CD4-positive, alpha-beta T cell treated with Interleukin-21 for 1 hour (primary cell): ENCODE data around the gene AGER.

Experiments
- DNase-seq: peaks from one replicate; pipeline ENCODE4 v3.0.0-alpha.2; 2020

Gene AGER

DNA sequence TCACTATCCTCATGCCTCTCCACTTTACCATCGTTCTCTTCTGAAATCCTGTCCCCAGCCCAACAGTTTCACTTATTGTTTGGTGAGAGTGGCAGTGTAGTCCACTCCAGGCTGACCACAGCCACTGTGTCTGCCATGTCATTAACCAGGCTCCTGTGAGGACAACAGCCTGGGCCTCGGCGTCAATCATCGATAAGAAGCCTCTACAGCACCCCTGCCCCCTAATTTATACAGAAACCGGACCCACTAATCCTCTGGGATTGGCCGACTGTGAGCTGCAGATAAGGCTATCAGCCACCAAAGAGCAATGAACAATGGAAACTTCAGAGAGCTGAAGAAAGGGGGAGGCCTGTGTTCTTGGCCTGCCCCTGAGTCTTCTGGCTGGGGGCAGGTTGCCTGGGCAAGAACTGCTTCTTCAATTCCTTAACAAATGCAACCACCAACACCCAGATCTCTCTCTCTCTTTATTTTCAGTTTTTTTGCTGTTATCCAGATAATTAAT lies 16.2 kb downstream of the AGER start:
- DNase-seq, result no peak

DNA sequence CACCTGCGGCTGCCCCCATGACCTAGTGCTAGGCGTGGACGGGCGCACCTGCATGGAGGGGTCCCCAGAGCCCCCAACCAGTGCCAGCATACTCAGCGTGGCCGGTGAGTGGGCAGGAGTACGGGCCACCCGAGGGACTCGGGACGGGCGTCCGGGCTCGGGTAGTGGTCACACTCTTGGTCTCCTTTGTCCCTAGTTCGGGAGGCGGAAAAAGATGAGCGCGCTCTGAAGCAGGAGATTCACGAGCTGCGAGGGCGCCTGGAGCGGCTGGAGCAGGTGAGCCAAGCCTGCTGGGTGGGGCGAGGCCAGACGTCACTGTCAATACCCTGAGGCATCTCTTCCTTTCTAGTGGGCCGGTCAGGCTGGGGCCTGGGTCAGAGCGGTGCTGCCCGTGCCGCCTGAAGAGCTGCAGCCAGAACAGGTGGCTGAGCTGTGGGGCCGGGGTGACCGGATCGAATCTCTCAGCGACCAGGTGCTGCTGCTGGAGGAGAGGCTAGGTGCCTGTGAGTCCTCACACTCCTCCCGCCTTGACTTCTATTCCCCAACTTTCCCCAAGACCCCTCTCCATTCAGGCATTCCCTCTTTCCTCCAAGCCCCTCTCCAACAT lies 16.8 kb downstream of the AGER start:
- DNase-seq, result no peak

DNA sequence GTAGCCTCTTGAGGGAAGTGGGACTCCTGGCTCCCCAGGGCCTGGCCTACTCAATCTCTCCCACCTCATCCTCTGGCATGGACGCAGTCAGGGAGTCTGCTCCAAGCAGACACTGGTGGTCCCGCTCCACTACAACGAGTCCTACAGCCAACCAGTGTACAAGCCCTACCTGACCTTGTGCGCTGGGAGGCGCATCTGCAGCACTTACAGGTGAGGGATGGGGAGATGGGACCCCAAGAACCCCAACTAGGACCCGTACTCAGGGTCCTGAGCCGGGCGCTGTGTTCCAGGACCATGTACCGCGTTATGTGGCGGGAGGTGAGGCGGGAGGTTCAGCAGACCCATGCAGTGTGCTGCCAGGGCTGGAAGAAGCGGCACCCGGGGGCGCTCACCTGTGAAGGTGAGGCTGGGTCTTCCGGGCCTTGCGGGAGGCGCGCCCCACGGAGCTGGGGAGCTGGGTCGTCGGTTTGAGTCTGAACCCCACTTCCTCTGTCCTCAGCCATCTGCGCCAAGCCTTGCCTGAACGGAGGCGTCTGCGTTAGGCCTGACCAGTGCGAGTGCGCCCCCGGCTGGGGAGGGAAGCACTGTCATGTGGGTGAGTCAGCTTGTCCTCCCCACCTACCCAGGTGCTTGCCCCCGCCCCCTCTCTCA lies 17.5 kb downstream of the AGER start:
- no peak for DNase-seq

DNA sequence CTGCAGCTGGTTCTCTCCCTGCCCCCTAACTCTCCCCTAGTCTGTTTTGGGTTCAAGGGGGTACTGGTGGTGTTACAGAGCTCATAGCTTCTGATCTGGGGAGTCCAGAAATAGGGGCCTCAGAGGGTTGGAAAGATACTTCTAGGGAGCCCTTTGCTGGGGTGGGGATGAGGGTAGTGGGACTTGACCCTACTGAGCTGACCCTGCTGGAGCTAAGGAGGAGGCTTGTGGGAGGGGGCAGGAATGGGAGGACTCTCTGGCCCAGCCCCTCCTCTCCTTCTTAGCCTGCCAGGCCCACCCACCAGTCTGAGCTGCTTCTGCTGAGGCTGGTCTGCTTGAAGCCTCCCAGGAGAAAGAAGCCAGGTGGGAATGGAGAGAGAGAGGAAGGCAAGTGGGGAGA lies 19.8 kb downstream of the AGER start, which contains the start of gene EGFL8:
Gene EGFL8 (plus strand): TSS at position 301 of the 400 bp plus-strand sequence. CDS start 1,571 bp downstream, outside the sequence.
- no peak for DNase-seq

DNA sequence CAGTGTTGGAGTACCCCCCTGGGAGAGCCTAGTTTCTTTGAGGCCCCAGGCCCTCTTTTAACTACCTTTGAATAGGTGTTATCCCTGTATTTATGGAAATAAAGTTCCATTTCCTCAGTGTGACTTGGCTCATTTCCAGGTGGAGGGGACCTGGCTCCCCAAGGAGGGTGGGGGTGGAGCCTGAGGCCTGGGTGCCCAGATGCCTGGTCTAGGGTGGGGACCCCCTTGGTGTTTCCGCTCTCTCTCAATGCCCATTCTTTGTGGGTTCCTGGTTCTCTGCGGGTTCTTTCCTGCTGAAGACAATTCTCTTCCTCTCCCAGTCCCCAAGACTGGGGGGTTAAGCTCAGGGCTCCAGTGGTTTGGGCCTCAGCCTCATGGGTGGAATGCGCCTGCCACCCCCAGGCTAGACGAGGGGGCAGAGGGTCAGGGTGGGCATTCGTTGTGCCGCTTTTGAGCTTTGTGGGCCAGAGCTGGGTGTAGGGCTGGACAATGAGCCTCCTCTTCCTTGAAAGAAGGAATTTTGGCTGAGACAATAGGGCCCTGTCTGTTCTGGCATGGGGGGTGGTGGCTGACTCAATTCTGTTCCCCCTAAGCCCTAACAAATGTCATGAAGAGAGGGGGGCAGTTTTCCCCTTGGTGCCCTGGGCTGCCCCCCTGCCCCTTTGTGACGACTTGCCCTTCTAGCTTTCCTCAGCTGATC lies 20.3 kb downstream of the AGER start:
- DNase-seq, result no peak

DNA sequence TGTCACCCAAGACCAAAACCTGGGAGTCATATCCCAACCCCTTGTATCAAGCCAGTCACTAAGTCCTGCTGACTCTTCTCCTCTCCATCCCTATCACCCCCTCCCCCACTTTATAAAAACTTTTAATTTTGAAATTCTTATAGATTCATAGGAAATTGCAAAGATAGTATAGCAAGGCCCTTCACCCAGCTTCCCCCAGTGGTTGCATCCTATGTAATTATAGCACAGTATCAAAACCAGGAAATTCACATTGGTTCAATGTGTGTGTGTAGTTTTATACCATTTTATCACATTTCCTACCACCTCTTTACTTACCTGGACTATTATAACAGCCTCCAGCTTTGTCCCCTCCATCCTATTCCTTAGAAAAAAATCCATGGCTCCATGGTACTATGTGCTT lies 26.0 kb downstream of the AGER start:
- no peak for DNase-seq

DNA sequence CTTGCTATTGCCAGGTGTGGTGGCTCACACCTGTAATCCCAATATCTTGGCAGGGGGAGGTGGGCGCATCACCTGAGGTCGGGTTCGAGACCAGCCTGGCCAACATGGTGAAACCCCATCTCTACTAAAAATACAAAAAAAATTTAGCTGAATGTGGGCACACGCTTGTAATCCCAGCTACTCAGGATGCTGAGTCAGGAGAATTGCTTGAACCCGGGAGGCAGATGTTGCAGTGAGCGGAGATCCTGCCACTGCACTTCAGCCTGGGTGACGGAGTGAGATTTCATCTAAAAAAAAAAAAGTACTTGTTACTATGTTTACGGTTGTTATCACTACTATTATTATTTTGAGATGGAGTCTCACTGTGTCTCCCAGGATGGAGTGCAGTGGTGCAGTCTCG lies 27.2 kb downstream of the AGER start:
- DNase-seq, result no peak

DNA sequence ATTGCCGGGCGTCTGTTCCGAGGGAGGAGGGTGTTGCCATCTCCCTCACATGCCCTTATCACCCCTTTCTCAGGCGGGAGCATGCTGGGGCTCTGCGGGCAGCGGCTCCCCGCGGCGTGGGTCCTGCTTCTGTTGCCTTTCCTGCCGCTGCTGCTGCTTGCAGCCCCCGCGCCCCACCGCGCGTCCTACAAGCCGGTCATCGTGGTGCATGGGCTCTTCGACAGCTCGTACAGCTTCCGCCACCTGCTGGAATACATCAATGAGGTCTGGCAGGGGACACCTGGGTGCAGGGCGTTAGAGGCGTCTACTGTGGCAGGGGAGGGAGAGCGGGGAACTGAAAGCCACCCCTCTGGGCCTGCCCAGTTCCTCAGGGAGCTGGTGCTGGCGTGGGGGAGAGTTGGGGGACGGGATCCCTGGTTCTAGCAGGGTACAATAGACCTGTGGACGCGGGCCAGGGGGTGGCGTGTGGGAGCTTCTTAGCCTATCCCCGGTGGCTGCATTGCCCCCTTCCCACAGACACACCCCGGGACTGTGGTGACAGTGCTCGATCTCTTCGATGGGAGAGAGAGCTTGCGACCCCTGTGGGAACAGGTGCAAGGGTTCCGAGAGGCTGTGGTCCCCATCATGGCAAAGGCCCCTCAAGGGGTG lies 29.4 kb downstream of the AGER start:
- peak; percentile 79 for DNase-seq

DNA sequence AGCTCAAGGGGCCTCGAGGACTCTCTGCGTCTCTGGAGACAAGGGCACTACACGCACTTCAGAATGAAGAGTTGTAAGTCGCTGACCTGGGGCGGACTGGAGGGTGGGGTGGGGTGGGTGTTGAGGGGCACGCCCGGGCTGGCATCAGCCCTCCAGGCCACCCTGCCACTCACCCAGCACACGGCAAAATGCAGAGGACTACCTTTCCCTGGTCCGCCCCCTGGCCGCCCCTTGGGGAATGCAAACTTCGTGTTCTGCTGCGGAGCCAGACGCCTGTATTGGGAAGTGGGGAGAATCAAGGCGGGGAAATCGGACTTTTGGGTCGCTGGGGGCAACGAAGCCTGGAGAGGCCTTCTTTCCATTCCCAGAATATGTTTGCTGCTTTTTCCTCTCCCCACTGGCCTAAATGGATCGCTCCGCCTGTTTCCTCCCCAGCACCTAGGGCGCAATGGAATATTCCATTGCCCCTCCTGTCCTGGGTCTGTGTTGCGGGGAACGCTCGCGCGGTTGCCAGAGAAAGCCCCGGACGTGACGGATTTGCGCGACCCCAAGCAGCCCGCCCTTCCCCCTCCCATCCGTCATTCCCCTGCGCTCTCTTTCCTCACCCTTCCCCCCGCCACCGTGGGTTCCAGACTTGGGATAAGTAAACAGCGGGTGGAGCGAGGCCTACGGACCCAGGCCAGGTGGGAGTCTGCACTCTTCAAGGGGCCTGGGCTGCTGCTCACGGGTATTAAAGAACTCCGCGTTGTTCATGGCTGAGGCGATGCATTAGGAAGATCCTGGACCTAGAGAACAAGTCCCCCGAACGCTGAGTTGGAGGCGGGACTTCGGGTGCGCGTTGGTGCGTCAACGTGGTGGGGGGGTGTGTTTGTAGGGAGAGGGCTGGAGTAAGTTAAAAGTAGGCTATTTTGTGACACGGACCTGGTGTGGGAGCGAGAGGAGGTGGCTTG lies 30.2 kb downstream of the AGER start, which contains the start of gene PPT2:
Gene PPT2 (plus strand): TSS at position 578 of the 950 bp plus-strand sequence. CDS start 454 bp downstream, outside the sequence.
- peak; percentile 84 for DNase-seq

DNA sequence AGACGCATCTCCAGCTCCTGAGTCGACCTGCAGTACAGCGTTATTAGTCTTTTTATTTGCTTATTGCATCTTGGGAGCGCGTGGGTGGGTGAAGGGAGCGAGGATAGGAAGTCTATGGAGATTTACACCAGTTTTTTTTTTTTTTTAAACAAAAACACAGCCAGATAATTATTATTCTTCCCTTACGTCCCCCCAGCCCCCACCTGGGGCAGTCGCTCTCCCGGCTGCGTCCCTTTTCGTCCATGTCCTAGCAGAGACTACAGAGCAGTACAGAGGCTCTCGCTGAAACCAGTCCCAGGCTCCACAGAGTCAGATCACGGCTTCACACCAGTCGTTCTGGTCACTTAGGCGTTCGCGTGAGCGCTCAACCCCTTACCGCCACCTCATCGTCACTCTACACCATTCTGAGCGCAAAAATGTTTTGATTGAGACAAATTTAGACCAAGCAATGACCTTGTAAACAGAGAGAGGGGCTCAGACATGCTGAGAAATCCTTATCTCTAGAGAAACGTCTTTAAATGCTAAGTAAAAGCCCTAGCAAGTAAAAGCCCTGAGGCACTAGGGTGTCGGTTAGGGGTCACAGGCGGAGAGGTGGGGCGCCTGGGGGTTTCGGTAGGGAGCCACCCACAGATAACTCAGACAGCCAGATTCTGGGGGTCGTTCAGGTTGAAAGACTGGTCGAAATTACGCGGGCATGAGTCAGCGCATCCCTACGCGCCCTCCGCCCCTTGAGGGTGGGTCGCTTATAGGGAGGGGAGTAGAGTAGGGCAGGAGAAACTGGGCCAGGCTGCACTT lies 31.1 kb downstream of the AGER start:
- no peak for DNase-seq

DNA sequence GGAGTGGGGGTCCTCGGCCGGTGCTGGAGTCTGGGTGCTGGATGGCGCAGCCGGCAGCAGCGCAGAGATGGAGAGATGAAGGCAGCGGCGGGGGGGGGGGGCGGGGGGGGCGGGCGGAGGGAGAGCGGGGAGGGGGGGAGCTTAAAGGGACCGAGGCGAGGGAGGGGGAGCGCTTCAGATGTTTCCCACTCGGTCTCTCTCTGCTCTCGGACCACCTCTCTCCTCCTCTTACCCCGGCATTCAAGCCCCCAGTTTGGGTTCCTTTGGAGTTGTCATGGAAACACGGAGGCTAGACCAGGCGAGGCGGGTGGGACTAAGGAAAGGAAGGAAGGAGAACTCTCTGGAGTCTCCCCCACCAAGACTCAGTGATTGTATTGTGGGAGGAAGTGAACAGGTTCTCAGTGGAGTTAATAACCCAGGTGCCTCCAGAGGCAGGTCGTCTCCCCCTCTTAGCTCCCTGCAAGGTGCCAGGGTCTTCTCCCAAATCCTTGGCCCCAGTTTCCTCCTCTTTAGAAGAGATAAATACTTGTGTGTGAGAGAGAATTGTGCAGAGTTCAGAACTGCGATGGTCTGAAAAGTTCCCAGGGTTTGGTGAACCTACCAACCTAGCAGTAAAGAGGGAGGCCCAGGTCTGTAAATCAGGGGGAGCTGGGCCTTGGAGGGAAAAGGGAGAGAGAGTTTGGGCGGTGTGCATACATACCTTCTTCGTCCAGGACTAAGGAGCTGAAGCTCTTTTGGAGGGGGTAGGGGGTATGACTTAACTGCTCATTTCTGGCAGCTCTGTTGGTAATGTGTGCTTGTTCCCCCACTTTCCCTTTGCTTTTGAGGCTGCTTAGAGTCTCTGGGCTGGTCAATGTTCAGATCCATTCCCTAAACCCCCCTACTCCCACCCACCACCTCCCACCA lies 31.9 kb downstream of the AGER start, which contains the start of gene PRRT1:
Gene PRRT1 (minus strand): TSS at position 77 of the 906 bp plus-strand sequence. CDS start 112 bp downstream, outside the sequence.
- DNase-seq, result no peak

DNA sequence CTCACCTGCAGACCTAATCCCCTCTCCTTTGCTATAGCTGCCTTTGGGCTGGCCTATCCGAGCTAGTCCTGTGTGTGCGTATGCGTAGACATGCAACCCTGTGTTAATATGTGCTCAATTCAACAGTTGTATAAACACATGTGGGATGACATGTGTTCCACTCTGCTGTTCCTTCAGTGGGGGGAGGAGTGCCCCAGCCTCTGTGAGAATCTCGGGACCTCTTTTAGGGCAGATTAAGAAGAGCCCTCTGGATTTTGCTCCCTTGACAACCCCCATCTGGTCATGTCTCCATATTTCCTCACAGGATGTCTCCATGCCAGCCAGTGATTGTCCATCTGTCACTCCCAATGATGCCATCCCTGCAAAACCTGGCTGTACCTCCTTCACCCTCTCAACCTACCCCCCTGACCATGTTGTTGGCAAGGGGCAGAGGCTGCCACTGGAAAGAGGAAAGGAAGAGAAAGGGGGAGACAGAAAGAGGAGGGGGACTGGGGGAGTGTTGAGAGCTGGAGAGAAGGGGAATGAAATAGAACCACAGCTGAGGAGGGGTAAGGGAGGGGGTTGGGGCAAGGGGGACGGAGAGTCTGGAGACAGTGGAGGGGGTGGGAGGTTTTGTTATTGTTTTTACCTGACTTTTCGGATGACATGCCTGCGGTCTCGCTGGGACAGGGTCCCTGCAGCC lies 32.7 kb downstream of the AGER start:
- DNase-seq, result no peak

DNA sequence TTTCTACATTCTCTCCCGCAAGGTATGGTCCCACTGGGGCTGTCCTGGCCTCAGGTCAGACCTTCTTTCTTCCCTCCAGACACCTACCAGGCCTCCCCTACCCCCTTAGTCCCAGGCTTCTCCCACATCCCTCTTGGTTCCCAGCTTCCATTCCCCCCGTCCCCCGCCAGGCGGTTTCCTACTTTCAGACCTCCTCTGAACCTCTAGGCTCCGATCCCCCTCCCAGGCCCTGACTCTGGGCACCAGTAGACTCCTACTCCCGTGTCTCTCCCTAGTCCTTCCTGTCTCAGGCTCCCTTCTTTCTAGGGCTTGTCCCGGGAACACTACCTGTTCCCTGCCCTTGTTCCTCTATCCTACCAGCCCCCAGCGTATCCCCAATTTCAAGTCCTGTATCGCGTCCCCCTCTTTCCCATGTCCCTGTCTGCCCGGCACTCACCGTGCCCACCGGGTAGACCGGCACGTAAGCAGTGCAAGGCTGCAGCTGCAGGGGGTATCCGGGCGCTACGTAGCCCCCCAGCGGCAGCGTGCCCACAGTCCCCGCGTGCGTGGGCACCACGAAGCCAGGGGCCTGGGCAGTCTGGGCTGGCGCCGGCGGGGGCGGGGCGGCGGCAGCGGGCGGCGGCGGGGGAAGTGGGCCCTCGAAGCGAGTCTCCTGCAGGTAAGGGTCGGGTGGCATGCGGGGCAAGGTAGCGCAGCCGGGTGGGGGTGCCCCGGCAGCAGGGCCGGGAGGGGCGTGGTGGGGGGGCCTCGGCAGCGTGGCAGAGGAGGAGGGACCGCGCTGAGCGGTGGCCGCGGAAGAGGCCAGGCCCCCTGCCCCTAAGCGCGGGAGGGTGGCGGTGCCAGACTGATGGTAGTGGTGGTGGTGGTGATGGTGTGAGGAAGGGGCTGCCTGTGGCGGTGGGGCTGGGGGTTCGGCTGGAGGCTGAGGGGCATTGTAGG lies 33.9 kb downstream of the AGER start:
- no peak for DNase-seq

DNA sequence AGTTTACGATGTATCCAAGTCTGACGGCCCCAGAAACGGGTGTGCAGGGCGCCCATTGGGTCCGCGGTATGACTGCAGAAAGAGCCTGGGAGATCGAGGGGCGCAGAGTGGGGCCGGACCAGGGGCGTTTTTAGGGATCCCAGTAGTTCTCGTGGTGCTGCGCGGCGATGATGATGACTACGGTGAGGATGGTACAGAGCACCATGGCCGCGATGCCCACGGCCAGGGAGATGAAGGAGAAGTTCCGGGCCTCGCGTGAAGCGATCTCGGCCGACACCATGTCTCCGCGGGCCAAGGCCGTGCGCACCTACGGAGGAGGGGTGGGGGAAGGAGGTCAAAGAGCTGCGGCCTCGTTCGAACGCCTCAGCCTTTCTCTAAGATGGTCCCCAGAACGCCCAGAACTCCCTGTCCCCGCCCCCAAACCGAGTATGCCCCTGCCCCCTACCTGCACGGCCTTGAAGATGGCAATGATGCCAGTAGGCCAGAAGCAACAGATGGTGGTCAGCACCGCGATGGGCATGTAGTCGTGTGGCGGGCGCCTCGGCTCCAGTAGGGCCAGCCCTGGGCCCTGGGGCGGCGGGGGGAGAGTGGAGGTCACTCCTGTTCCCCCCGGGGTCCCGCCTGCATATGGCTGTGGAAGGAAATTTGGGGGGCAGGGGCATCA lies 34.8 kb downstream of the AGER start:
- no peak for DNase-seq

DNA sequence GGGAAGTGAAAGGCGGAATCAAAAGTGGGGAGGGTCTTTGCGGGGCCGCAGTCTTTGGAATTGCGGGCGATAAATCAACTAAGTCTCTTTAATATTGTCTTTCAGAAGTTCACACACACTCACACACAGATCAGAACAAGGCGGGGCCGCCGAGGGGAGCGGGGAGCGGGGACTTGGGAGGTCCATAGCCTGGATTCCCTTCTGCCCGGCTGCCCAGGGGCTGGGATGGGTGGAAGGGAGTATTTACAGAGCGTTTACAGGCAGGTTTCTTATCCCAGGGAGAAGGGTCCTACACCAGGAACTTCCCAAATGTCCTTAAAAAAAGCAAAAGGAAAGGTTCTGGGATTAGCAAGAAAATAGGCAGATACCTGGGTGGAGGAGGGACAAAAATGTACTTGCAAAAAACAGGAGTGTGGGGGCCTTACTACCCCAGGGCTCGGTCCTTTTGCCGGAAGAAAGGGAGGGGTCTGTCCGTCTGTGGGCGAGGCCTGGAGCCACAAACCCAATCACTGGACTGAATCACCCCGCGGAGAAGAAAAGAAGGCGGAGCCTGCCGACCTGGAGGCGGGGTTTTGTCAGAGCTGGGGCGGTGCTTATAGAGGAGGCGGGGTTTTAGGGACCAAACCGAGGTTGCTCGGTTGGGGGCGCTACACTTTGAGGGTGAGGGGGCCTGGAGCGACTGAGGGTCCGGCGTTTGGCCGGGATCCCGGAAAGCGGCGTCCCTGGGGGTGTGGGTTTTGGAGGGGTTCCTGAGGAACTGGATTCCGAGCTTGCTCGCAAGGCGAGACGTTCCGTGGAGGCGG lies 35.6 kb downstream of the AGER start:
- peak; percentile 76 for DNase-seq

DNA sequence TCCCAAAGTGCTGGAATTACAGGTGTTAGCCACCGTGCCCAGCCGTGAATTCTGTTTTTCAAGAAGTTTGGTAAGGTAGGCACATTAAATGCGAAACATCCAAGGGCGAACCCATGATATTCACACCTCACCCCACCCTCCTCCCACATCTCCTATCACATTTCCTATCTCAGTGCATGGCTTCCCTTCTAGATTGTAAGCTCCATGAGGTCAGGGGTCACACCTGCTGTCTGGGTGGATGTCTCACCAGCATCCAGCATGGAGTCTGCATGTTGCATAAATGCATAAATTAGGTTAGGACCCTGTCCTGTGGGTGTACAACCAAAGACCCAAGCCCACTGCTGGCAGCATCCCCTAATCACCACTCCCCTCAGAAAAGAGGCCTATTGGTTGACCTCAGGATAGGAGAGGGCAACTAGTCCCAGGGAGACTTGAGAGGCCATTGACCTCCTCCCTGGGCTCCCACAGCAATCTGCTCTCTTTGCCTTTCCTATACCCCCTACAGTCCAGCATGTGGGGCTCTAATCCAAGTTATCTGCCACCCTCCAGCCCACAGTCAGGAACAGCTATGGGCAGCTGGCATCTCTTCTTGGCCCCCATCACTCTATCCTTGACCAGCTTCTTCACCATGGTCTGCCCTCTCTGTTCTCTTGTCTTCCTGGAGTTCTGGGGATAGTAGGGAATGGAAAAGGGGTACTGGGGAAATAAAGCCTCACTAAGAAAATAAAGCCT lies 36.5 kb downstream of the AGER start:
- no peak for DNase-seq
